ENCODE measurements around the gene VAV1.
"Not testable (repeated sequence)": the region's sequence is repeated elsewhere in the genome, so short reads cannot be mapped to it uniquely, and the experiment has no call there.

The VAV1 gene

DNA sequence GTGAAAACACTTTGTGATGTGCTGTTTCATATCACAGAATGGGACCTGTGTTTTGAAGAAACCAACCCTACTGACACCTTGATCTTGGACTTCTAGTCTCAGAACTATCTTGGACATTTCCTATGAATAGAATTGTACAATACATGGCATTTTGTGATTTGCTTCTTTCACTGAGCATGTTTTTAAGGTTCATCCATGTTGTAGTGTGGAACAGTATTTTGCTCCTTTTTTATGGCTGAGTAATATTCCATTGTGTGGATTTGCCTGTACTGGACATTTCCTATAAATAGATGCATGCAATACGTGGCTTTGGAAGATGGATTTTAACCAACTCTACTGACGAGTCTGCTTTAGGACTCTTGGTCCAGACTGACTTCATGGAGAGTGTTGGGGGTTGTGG lies 46.8 kb downstream of the VAV1 start:
- DNase-seq (ENCODE audit: low spot score), result no peak

GRCh38 chr19:6820237-6820636 lies 47.7 kb downstream of the VAV1 start:
- DNase-seq (ENCODE audit: low spot score), result no peak

GRCh38 chr19:6821639-6822310 lies 49.3 kb downstream of the VAV1 start:
- no peak for DNase-seq (ENCODE audit: low spot score)

GRCh38 chr19:6822311-6822670 lies 49.8 kb downstream of the VAV1 start:
- no peak for DNase-seq (ENCODE audit: low spot score)

- no peak for DNase-seq (ENCODE audit: low spot score)
Measured at GRCh38 chr19:6825076-6825774, 52.7 kb downstream of the VAV1 start.

- DNase-seq (ENCODE audit: low spot score), result no peak
Measured at GRCh38 chr19:6826281-6826920, 53.9 kb downstream of the VAV1 start.

DNA sequence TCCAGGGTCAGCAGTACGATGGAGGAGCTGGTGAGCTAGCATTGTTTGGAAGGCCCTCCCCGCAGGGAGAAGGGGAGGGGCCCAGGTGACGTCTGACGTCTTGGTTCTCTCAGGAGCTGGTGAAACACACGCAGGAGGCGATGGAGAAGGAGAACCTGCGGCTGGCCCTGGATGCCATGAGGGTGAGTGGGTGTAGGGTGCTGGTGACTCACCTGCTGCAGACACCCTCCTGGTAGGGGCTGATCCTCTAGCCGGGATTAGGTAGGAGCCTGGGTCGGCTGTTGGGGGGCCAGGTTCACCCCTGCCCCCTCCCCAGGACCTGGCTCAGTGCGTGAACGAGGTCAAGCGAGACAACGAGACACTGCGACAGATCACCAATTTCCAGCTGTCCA lies 55.8 kb downstream of the VAV1 start:
- DNase-seq (ENCODE audit: low spot score), result no peak

- DNase-seq (ENCODE audit: low spot score), result no peak
Measured at GRCh38 chr19:6828698-6829633, 56.5 kb downstream of the VAV1 start.

GRCh38 chr19:6829829-6830228 lies 57.3 kb downstream of the VAV1 start:
- DNase-seq (ENCODE audit: low spot score), result not testable (repeated sequence)

GRCh38 chr19:6831084-6831483 lies 58.6 kb downstream of the VAV1 start:
- DNase-seq (ENCODE audit: low spot score), result not testable (repeated sequence)

GRCh38 chr19:6832412-6832811 lies 59.9 kb downstream of the VAV1 start:
- DNase-seq (ENCODE audit: low spot score), result no peak

DNA sequence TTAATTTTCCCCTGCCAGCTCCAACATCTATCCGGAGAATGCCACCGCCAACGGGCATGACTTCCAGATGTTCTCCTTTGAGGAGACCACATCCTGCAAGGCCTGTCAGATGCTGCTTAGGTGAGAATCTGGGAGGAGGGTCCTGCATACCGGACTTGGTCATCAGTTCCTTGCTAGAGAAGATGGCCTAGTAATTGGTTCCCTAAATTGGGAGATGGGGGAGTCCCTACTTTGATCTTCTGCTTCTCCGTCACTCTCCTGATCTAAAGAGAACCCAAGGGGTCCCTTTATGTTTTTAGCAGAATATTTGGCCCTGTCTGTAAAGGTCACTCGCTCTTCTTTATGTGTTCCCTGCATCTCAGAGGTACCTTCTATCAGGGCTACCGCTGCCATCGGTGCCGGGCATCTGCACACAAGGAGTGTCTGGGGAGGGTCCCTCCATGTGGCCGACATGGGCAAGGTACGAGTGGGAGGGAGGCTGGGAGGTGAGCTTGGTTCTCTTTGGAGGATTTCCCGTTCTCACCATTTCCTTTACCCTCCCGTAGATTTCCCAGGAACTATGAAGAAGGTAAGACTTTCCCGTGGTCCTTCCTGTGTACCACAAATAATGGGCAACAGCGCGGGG lies 60.8 kb downstream of the VAV1 start:
- no peak for DNase-seq (ENCODE audit: low spot score)

DNA sequence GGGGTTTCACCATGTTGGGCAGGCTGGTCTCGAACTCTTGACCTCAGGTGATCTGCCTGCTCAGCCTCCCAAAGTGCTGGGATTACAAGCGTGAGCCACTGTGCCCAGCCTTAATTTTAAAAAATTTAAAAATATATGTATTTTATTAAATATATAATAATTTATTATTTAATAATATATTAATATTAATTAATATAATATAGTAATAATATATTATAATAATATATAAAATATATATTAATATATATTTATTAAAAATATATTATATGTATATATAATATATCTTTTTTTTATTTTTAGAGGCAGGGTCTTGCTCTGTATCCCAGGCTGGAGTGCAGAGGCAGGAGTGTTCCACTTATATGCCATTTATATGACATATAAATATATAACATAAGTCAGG lies 61.9 kb downstream of the VAV1 start:
- DNase-seq (ENCODE audit: low spot score), result no peak

DNA sequence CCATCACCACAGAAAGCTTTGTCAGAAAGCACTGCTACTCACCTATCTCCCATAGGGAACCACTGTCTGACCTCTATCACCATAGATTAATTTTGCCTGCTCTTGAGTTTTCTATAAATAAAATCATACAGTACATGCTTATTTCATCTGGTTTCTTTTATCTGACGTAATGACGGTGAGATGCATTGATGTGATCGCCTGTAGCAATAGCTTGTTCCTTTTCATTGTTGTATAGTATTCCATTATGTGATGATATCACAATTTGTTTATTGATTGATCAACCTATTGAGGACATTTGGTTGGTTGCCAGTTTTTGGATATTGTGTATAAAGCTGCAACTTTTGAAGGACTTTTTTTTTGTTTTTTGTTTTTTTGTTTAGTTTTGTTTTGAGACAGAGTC lies 63.0 kb downstream of the VAV1 start:
- no peak for DNase-seq (ENCODE audit: low spot score)

DNA sequence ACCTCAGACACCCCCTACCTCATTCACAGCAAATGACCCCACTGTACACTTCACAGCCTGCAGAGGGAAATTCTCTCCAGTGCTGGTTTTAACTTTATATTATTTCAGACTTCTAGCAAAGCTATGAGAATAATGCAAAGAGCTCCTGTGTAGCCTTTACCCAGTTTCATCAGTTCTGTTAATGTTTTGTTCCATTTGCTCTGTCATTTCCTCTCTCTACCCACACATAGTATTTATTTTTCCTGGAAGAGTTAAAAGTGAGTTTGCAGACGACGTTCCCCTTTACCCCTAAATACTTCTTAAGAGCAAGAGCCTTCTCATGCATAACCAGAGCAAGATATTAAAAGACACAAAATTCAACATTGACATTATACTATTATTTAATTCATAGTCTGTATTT lies 65.0 kb downstream of the VAV1 start:
- no peak for DNase-seq (ENCODE audit: low spot score)

DNA sequence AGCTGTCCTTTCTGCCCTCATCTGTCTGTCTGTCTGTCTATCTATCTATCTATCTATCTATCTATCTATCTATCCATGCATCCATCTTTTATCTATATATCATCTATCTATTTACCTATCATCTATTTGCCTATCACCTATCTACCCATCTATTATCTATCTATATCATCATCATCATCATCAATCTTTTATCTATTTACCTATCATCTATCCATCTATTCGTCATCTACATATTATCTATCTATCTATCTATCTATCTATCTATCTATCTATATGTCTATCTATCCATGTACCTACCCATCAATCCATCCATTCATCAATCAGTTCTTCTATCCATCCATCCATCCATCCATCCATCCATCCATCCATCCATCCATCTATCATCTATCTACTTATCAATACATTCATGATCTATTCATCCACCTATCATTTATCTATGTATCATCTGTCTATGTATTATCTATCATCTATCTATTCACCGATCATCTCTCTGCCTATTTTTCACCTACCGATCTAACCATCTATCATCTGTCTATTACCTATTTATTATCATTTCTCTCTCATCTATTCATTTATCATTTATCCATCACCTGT lies 65.7 kb downstream of the VAV1 start:
- DNase-seq (ENCODE audit: low spot score), result no peak

DNA sequence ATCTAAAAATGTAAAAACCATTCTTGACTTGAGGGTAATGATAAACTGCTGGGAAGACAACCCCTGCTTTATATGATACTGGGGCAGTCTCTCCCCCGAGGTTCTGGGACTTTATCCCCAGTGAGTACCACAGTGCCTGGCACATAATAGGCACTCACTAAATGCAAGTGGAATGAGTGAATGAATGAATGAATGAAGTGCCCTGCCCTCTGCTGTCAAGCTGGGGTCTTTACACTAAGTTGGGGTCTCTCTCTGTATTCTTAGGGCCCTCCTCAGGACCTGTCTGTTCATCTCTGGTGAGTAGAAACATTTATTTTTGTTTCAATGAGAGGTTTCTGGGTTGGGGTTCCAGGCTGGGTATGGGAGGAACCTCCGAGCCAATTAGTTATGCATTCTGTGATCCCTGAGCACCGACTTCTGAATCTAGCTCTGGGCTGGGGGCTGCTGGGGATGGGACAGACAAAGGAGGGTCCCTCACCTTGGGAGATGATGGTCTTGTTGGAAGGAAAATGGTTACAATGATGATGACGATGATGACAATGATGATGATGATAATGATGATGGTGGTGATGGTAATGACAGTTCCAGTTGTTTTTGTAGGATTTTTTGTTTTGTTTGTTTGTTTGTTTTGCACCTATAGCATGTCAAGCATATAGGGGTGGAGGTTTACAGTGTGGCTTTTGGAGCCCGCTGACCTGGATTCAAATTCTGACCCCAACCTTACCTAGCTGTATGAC lies 70.5 kb downstream of the VAV1 start:
- no peak for DNase-seq (ENCODE audit: low spot score)

DNA sequence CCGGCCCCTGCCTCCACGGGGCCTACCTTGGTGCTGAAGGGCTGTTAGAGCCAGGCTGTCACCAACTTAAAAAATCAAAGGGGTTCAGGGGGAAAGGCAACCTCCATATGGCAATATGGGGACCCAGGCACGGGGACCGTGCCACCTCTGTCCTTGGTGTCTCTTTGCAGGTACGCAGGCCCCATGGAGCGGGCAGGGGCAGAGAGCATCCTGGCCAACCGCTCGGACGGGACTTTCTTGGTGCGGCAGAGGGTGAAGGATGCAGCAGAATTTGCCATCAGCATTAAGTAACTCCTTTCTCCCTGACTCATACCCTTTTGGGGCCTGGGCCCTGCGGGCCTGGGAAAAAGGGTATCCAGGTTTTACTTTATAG lies 75.3 kb downstream of the VAV1 start:
- no peak for DNase-seq (ENCODE audit: low spot score)

- no peak for DNase-seq (ENCODE audit: low spot score)
Measured at GRCh38 chr19:6848986-6849385, 76.5 kb downstream of the VAV1 start.

- no peak for DNase-seq (ENCODE audit: low spot score)
Measured at GRCh38 chr19:6849876-6850275, 77.4 kb downstream of the VAV1 start.

DNA sequence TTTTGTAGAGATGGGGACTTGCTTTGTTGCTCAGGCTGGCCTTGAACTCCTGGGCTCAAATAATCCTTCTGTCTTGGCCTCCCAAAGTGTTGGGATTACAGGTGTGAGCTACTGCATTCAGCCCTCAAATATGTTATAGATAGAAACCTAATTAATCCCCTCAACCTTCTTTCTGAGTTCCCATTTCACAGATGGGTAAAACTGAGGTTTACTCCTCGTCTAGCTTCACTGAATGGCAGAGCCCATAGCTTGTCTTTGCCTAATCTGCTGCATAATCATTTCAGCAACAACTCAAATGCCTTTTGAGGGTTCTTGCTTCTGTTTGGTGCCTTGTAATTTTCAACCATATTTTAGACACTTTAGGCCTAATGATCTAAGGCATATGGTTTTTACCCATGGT lies 78.9 kb downstream of the VAV1 start:
- no peak for DNase-seq (ENCODE audit: low spot score)

All from hepatic stellate cell (primary cell).